ENCODE measurements around the gene DNAJC17.
A peak's percentile ranks its signal among the peaks of the same experiment; 100 is the strongest.

Gene DNAJC17

GRCh38 chr15:40787991-40788390, 19.3 kb downstream of the DNAJC17 start:
- no peak for DNase-seq

DNA sequence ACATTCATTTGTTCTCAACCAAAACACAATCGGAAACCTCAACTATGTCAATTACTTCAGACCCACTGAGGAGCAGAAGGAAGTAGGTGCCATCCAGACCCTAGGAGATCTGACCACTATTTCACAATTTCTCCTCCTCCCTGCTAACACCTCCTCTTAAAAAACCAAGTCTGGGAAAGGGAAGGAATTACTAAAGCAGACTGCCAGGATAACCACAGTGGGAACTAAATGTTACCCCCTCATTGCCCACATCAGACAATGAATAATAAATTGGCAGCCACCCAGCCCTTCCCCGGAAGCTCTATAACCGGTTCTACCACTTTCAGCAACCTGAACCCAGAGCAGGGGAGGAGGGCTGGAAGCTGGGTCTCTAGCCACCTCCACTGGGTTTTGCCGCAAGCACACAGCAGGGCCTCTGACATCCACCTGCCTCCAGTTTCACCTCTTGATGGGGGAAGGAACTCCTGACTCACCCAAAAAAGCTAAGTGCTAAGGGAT, 19.9 kb downstream of the DNAJC17 start:
- DNase-seq = no peak

DNA sequence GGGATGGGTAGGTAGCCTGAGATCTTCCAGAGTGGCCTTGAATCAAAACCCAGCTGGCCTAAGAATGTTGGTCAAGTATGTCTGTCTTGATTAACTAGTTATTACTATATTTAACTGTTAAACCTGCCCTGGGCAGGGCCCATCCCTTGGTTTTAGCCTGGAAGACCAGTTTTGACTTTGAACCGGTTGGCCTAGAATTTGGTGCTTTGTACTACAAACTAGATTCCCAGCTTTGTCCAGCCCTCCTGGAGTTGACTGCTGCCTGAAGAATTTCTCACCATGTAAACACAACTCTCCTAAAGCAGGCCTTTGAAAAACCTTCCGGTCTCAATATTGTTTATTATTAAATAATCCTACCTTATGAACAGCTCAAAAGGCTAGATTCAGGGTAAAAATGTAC, 21.5 kb downstream of the DNAJC17 start:
- DNase-seq = no peak

- no peak for DNase-seq
Measured at GRCh38 chr15:40785164-40785563, 22.1 kb downstream of the DNAJC17 start.

- DNase-seq = peak; percentile 29
Measured at GRCh38 chr15:40782609-40783227, 24.6 kb downstream of the DNAJC17 start.

DNA sequence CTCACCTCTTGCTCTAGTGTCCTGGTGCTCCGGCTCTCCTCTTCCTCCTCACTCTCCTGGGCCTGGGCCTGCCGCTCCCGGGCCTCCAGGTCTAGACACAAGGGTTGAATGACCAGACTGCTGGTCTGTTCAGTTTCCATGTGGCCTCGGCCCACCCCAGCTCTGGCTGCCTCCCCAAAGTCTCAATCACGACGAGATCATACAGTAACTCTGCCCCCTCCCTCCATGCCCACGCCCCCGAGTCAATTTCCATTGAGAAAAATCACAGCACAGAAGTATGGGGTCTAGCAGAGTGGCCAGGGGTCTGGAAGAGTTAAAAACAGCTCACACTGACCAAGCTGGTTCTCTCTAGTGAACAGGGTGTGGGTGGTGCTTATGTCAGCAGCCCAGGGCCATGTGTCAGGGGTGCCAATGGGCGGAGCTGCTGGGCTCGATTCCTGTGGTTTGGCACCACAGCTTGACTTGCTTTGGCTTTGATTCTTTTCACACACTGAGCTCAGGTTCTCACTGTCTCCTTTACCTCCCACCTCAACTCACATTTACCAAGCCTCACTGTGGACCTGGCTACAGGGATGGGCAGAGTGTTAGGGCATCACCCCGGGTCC, 30.6 kb downstream of the DNAJC17 start:
- no peak for DNase-seq

DNA sequence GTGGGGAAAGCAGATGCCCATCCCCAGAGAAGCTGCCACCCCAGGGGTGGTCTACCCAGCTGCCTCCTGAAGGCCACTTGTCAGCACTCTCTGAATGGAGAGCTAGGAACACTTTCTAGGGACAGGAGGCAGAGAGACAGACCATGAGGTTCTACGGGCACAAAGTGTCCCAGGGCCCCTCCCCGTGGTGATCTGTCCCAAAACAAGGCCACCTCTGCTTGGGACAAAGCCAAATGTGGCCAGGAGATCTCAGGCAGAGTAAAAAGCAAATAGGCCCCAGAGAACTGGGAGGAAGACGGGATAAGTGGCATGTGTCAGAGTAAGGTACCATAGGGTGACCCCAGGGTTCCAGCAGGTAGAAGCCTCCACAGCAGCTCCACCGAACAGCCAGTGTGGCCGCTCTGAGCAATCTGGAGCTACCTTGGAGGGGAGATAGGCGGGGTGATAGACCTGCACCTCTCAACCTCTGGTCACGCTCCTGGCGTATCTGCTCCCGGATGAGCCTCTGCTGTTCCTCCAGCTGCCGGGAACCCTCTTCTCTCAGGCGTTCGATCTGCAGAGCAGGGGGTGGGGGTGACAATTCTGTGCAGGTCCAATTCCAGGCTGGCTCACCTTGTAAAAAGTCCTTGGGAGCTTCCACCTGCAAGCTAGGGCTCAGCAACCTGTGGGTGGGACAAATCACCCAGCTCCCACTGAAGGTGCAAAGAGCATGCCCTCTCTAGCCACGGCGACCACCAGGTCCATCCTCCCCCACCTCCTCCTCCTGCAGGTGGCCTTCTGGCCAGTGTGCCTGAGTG, 31.3 kb downstream of the DNAJC17 start:
- DNase-seq = no peak

DNA sequence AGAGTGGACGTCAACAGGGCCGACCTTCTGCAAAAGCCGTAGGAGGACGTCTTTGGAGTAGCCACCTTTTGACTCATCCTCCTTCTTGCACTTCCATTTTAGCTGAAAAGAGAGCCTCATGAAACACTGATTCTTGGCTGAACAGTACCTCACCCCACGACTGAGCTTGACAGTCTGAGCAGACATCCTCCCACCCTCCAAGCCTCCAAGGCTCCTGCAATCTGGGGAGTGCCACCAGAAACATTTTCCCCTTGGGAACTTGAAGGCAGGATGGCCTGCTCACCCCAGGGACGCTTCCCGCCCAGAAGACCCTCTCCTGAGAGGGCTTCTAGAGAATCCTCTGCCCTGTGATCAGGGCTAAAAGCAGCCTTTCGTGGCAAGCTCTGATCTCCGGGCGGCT, 32.3 kb downstream of the DNAJC17 start:
- DNase-seq = no peak

DNA sequence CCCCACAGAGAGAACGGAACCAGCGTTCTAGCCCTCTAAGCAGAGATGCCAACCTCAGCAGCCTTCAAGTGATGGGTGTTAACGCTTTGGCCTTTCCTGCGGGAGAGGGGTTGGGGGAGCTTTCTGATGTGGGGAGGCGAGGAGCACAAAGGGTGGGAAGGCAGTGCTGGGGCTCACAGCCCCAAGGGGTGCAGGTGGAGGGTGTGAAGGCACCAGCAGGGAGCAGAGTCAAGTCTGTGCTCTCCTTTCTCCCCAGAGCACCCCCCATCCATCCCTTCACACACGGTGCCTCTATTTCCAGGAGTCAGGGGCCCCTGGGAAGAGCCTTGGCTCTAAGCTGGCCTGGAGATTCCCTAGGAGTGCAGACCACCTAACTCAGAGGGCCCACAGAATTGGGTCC, 33.4 kb downstream of the DNAJC17 start:
- no peak for DNase-seq

DNA sequence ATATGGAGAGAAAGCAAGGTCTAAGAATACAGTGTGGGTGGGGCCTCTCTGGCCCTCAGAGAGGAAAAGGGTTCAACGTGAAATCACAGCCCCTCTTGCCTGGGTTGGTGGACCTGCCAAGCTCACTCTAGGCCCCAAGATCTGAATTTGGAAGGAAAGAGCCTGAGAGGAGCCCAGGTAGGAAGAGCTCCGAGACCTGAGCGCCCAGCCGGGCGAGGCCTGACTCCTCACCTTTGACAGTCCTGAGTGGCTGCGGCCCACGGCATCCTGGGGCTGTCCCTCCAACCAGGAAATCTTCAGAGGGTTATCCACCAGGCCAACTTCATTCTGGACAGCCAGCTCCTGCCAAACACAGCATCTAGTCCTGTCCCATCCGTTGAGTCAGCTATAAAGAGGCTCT, 33.8 kb downstream of the DNAJC17 start:
- no peak for DNase-seq

GRCh38 chr15:40772014-40772413, 35.3 kb downstream of the DNAJC17 start:
- no peak for DNase-seq

GRCh38 chr15:40771242-40771641, 36.0 kb downstream of the DNAJC17 start:
- DNase-seq = no peak

GRCh38 chr15:40770147-40770721, 37.0 kb downstream of the DNAJC17 start:
- DNase-seq = peak; percentile 20

DNA sequence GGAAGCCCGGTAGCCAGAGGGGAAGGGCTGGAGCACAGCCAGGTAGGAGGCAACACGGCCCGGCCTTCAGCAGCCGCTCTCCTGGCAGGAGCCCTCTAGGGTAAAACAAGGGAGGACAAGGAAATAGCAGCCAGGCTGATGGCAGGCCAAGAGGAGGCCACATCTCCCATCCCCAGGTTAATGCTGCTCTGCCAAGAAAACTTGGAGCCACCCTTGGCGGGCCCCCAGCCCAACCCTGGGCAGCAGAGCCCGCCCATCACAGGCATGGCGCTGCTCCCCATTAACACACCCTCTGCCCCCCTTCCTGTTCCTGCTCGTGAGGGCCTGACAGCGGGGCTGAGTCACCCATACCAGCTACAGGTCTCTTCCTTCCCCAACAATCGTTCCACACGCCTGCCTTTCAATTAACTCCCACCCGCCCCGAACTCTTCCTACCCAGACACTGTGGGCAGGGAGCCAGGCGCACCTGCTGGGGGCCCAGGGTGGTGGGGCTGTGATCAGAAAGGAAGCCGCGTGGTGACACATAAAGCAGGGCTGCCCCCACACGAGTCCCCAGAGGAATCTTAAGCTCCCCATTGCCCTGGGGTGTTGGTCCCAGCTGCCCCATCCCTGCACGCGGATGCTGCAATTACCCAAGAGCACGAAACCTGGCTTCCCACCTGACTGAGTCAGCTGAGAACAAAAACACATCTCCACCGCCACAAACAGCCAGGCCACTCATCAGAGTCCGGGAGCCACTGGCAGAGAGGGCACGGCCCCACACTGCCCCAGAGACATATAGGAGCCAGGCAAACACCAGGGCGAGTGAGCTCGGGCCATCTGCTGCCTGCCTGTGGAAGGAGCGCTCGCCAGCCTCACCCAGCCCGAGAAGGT, 37.8 kb downstream of the DNAJC17 start, which contains the start of gene C15orf62:
C15orf62 (plus strand) TSS at position 707 of the 873 bp plus-strand sequence. CDS start 516 bp downstream, outside the sequence.
- DNase-seq = peak; percentile 22

- DNase-seq = no peak
Measured at GRCh38 chr15:40768521-40769273, 38.6 kb downstream of the DNAJC17 start.

- no peak for DNase-seq
Measured at GRCh38 chr15:40767838-40768500, 39.3 kb downstream of the DNAJC17 start.

DNA sequence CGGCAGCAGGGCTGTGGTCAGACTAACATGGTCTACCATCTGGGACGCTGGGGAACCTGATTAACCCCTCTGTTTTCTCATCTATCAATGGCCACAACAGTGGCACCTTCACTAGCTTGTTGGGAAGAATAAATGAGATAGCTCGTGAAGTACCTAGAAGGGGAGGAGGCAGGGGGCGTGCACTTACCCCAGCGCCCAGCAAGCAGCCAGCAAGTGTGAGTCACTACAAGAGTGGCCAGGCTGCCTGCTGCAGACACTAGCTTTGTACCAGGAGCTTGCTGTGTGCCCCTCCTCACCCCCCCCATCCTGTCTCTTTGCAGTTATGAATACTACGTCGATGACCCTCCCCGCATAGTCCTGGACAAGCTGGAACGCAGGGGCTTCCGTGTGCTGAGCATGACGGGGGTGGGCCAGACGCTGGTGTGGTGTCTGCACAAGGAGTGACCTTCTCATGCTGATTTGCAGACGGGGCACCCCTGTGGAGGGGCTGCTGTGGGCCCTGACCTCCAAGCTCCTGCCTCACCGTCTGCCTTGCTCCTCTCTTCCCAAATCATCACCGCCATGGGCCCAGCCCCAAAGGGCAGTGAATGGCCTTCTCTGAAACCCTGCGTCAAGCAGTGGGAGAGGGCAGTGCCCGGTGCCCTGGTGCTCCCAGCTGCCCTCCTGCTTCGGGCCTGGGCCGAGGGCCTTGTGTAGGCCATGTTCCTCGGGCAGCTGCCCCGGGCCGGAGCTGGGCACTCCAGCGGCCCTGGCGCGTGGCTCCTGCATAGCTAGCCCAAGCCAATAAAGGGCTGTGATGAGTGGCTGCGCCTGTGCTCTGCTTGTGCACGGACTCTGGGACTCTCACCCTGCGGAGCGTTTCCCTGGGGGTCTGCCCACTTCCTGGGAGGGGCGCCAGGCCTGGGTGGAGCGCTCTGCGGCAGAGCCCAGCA, 40.1 kb downstream of the DNAJC17 start:
- DNase-seq = peak; percentile 29

- no peak for DNase-seq
Measured at GRCh38 chr15:40766194-40766815, 41.0 kb downstream of the DNAJC17 start.

GRCh38 chr15:40764629-40765103, 42.6 kb downstream of the DNAJC17 start:
- no peak for DNase-seq

All from NCI-H2227 treated with DMSO at 0.1 percent for 48 hours (cell line).